Osteocyte (in vitro differentiated cells): ENCODE results near the gene IFI27L2. TPM values are rescaled to one million over a fixed set of nuclear protein-coding genes. Genes with fewer than 3 reads are reported as not detected.

Source experiments
- DNase-seq: peaks from one replicate; pipeline ENCODE4 v3.0.0; 2021; ENCODE audit warnings: mixed read lengths; ENCODE audit not compliant: unreplicated experiment; ENCODE audit errors: extremely low spot score
- H3K27ac Mint-ChIP-seq: one replicate; pipeline ENCODE4 v1.8.0; 2021; ENCODE audit warnings: mild to moderate bottlenecking, mixed read lengths; ENCODE audit not compliant: unreplicated experiment
- H3K27me3 Mint-ChIP-seq: one replicate; pipeline ENCODE4 v1.8.0; 2021; ENCODE audit warnings: mixed read lengths; ENCODE audit not compliant: unreplicated experiment
- H3K36me3 Mint-ChIP-seq: one replicate; pipeline ENCODE4 v1.8.0; 2021; ENCODE audit warnings: mixed read lengths; ENCODE audit not compliant: unreplicated experiment
- H3K4me1 Mint-ChIP-seq: one replicate; pipeline ENCODE4 v1.8.0; 2021; ENCODE audit warnings: mixed read lengths; ENCODE audit not compliant: unreplicated experiment
- H3K4me3 Mint-ChIP-seq: one replicate; pipeline ENCODE4 v1.8.0; 2021; ENCODE audit warnings: mild to moderate bottlenecking, moderate library complexity, mixed read lengths; ENCODE audit not compliant: unreplicated experiment
- H3K9me3 Mint-ChIP-seq: one replicate; pipeline ENCODE4 v1.8.0; 2021; ENCODE audit warnings: mixed read lengths; ENCODE audit not compliant: unreplicated experiment
- total RNA-seq: library from RNA; stranded (reverse); gene quantifications from 2 replicates; pipeline ENCODE4 v1.2.1, GENCODE V29; 2021
- TF ChIP-seq, protein P1 (sequence below): fragments of 200-600 bp; sonication (generic); IDR thresholded peaks from 2 replicates; pipeline ENCODE4 v1.5.0; 2021; ENCODE audit warnings: antibody characterized with exemption, mild to moderate bottlenecking, moderate library complexity

The IFI27L2 gene
- total RNA-seq, 1 donor from 2014 or later, result 44.7 TPM

- no peaks in the 10 kb centered on the region for H3K9me3 Mint-ChIP-seq
- peaks cover 11% of the 10 kb centered on the region for H3K27me3 Mint-ChIP-seq
- TF ChIP-seq, protein P1, sequence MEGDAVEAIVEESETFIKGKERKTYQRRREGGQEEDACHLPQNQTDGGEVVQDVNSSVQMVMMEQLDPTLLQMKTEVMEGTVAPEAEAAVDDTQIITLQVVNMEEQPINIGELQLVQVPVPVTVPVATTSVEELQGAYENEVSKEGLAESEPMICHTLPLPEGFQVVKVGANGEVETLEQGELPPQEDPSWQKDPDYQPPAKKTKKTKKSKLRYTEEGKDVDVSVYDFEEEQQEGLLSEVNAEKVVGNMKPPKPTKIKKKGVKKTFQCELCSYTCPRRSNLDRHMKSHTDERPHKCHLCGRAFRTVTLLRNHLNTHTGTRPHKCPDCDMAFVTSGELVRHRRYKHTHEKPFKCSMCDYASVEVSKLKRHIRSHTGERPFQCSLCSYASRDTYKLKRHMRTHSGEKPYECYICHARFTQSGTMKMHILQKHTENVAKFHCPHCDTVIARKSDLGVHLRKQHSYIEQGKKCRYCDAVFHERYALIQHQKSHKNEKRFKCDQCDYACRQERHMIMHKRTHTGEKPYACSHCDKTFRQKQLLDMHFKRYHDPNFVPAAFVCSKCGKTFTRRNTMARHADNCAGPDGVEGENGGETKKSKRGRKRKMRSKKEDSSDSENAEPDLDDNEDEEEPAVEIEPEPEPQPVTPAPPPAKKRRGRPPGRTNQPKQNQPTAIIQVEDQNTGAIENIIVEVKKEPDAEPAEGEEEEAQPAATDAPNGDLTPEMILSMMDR, result no peak
- H3K4me1 Mint-ChIP-seq, result peaks cover 9% of the 10 kb centered on the region
- no peak overlapping the region for H3K27ac Mint-ChIP-seq
- no peaks in the 10 kb centered on the region for H3K36me3 Mint-ChIP-seq
- H3K4me3 Mint-ChIP-seq, result no peak overlapping the region
- DNase-seq, result no peak
These were observed 16.8 kb downstream of the IFI27L2 start for GRCh38 chr14:94112513-94113063.

- Mint-ChIP-seq H3K9me3 (no peaks in the 10 kb centered on the region), H3K4me3 (no peak overlapping the region), H3K27ac (no peak overlapping the region), H3K4me1 (peaks cover 9% of the 10 kb centered on the region), H3K27me3 (peaks cover 4% of the 10 kb centered on the region), H3K36me3 (no peaks in the 10 kb centered on the region)
- TF ChIP-seq, protein P1, result no peak
- peak; percentile 83 for DNase-seq
These were observed 17.9 kb downstream of the IFI27L2 start for GRCh38 chr14:94111276-94112095.

DNA sequence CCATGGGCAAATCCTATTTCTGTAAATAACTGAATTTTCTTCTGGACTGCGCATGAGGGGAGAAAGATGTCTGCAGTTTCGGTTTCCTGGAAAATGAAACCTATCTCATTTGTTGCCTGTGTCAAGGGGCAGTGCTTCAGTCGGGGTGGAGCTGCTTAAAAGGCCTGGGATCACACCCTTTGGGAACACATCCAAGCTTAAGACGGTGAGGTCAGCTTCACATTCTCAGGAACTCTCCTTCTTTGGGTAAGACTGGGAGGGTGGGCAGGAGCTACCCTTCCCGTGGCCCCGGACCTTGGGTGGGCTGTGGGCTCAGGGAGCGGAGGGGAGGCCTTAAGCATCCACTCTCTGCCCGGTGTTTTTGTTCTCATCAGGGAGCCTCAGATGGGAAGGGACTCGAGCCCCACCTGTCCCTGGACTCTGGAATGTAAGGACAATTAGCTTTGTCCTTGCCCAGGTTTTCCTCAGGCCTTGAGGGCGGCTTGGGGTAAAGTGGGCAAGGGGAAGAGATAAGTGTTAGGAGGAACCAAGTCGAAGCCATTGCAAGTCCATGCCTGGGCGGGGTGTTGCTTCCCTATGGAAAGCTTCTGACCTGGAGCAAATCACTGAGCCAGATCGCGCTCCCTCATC is 18.7 kb downstream of the IFI27L2 start, which contains the start of gene IFI27:
TSS of gene IFI27 (plus strand) at position 185 of the 630 bp plus-strand sequence.
- H3K9me3 Mint-ChIP-seq, result no peaks in the 10 kb centered on the region
- no peak within 1 kb of the TSS for H3K4me3 Mint-ChIP-seq
- peaks cover 9% of the 10 kb centered on the region for H3K4me1 Mint-ChIP-seq
- no peak within 1 kb of the TSS for H3K27ac Mint-ChIP-seq
- peak; percentile 27 for DNase-seq
- TF ChIP-seq, protein P1, result no peak
- no peaks in the 10 kb centered on the region for H3K36me3 Mint-ChIP-seq
- H3K27me3 Mint-ChIP-seq, result no peaks in the 10 kb centered on the region

DNA sequence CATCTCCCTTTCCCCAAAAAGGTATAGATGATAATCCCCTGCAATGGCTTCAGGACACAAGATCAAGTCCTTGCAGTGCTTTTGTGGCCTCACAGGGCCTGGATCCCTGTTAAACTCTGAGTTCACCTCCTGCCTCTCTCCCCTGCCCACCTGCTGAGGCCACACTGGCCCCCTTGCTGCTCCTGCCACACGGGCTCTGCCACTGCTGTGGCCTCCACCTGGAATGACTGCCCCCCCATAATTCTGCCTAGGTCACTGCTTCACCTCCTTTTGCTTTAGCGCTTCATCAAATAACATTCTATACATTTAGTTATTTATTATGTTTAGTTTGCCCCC is 19.5 kb downstream of the IFI27L2 start:
- DNase-seq, result peak; percentile 49
- TF ChIP-seq, protein P1, result no peak
- no peaks in the 10 kb centered on the region for H3K36me3 Mint-ChIP-seq
- no peaks in the 10 kb centered on the region for H3K9me3 Mint-ChIP-seq
- no peak overlapping the region for H3K27ac Mint-ChIP-seq
- H3K27me3 Mint-ChIP-seq, result no peaks in the 10 kb centered on the region
- H3K4me1 Mint-ChIP-seq, result peaks cover 6% of the 10 kb centered on the region
- no peak overlapping the region for H3K4me3 Mint-ChIP-seq

DNA sequence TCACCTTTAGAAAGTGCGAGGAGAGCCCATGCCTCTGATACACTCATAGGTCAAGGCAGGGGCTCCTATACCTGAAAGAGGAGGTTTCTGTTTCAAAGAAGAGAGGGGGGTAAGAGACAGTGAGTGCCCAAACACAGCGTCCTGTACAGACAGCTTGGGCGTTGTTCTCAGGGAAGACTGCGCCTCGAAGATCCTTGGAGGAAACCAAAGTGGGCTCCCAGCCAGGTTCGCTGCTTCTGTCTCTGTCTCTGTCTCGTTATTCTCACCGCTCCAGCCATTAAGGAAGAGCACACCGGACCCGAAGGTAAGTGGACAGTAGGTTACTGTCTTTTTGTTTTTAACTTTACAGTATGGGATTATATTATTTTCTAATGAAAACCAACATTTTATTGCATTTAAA is 24.7 kb downstream of the IFI27L2 start:
- TF ChIP-seq, protein P1, result no peak
- no peak for DNase-seq
- H3K4me1 Mint-ChIP-seq, result peaks cover 5% of the 10 kb centered on the region
- no peaks in the 10 kb centered on the region for H3K36me3 Mint-ChIP-seq
- no peaks in the 10 kb centered on the region for H3K9me3 Mint-ChIP-seq
- no peaks in the 10 kb centered on the region for H3K27me3 Mint-ChIP-seq
- no peak overlapping the region for H3K27ac Mint-ChIP-seq
- H3K4me3 Mint-ChIP-seq, result no peak overlapping the region
